Suprapubic skin (tissue), 4 donors: ENCODE measurements around the gene ZNF735. TPM values are rescaled to one million over a fixed set of nuclear protein-coding genes. Genes with fewer than 3 reads are reported as not detected.
"Not testable (repeated sequence)": the region's sequence is repeated elsewhere in the genome, so short reads cannot be mapped to it uniquely, and the experiment has no call there.

Experiments
- DNase-seq, 2 donors: peaks; one replicate each; pipeline ENCODE4 v3.0.0-alpha.2; 2019; ENCODE audit warnings: low spot score in 2 of 2
- H3K27ac ChIP-seq: fragments of 200-600 bp; sonication (generic); one replicate; pipeline ENCODE4 v1.5.1; 2019
- H3K27me3 ChIP-seq: fragments of 200-600 bp; sonication (generic); one replicate; pipeline ENCODE4 v1.5.1; 2019
- H3K36me3 ChIP-seq: fragments of 200-600 bp; sonication (generic); one replicate; pipeline ENCODE4 v1.5.1; 2019
- H3K4me1 ChIP-seq: fragments of 200-600 bp; sonication (generic); one replicate; pipeline ENCODE4 v1.5.1; 2019
- H3K4me3 ChIP-seq: fragments of 200-600 bp; sonication (generic); one replicate; pipeline ENCODE4 v1.5.1; 2019; ENCODE audit warnings: mild to moderate bottlenecking
- H3K9me3 ChIP-seq: fragments of 200-600 bp; sonication (generic); one replicate; pipeline ENCODE4 v1.5.1; 2019
- CTCF ChIP-seq, 2 donors: fragments of 200-600 bp in 1 of 2; fragments of 450-650 bp in 1 of 2; sonication (generic) in 1 of 2; IDR thresholded peaks; one replicate each; pipeline ENCODE4 v1.5.1; 2016 to 2019; ENCODE audit warnings: antibody characterized with exemption in 2 of 2, mild to moderate bottlenecking in 1 of 2, moderate library complexity in 1 of 2
- EP300 ChIP-seq: sonication (generic); formaldehyde crosslinking; IDR thresholded peaks from one replicate; pipeline ENCODE4 v1.6.1; 2017; ENCODE audit warnings: antibody characterized with exemption
- POLR2A ChIP-seq, 2 donors: fragments of 450-650 bp; IDR thresholded peaks; one replicate each; pipeline ENCODE4 v1.6.1; 2017; ENCODE audit warnings: antibody characterized with exemption in 2 of 2, mild to moderate bottlenecking in 2 of 2, moderate library complexity in 2 of 2
- POLR2AphosphoS5 ChIP-seq, 3 donors: sonication (generic); formaldehyde crosslinking; IDR thresholded peaks; one replicate each; pipeline ENCODE4 v1.6.1; 2017; ENCODE audit warnings: antibody characterized with exemption in 3 of 3
- whole genome bisulfite sequencing: methylation state at CpG from one replicate; pipeline ENCODE4 v1.1.5; 2018; 5-methylcytosine and 5-hydroxymethylcytosine counted together
- total RNA-seq, 4 donors: library from RNA; depleted of rRNA; stranded (reverse); fragments of >200 nt; gene quantifications; one replicate each; pipeline ENCODE4 v1.1.0, GENCODE V29; 2016

The ZNF735 gene
- total RNA-seq, 4 donors from 2014 or later = not detected

- H3K4me3 ChIP-seq = no peak overlapping the region
- no peak for DNase-seq
- WGBS = 82% methylated on average over 9 of the region's 24 CpGs
- TF ChIP-seq POLR2A (IDR thresholded peaks at IDR 0.05) (no peak), EP300 (no peak), CTCF (IDR thresholded peaks at IDR 0.05) (no peak), POLR2AphosphoS5 (IDR thresholded peaks at IDR 0.05) (no peak)
- no peaks in the 10 kb centered on the region for H3K4me1 ChIP-seq
- H3K36me3 ChIP-seq = no peaks in the 10 kb centered on the region
- no peak overlapping the region for H3K27ac ChIP-seq
- peaks cover 2% of the 10 kb centered on the region for H3K27me3 ChIP-seq
- H3K9me3 ChIP-seq = peaks cover 16% of the 10 kb centered on the region
Measured at GRCh38 chr7:64192148-64192704, 14.8 kb upstream of the ZNF735 start.

GRCh38 chr7:64192775-64193174 is 14.2 kb upstream of the ZNF735 start:
- no peak overlapping the region for H3K27ac ChIP-seq
- no CpG with 5 or more reads among the region's 8 CpGs for WGBS
- H3K9me3 ChIP-seq = peaks cover 16% of the 10 kb centered on the region
- H3K4me3 ChIP-seq = no peak overlapping the region
- no peak for TF ChIP-seq EP300
- no peak for TF ChIP-seq POLR2AphosphoS5 (IDR thresholded peaks at IDR 0.05)
- no peak for TF ChIP-seq POLR2A (IDR thresholded peaks at IDR 0.05)
- TF ChIP-seq CTCF (IDR thresholded peaks at IDR 0.05) = no peak
- no peaks in the 10 kb centered on the region for H3K4me1 ChIP-seq
- no peaks in the 10 kb centered on the region for H3K36me3 ChIP-seq
- H3K27me3 ChIP-seq = peaks cover 2% of the 10 kb centered on the region
- no peak for DNase-seq

- H3K27ac ChIP-seq, H3K27me3 ChIP-seq, DNase-seq, H3K36me3 ChIP-seq, H3K4me1 ChIP-seq, H3K4me3 ChIP-seq: not testable (repeated sequence)
- H3K9me3 ChIP-seq = peaks cover 40% of the 10 kb centered on the region
- WGBS = 78% methylated on average over 5 of the region's 5 CpGs
Measured at GRCh38 chr7:64219710-64220298, 12.8 kb downstream of the ZNF735 start.

- H3K9me3 ChIP-seq = peaks cover 47% of the 10 kb centered on the region
- DNase-seq = no peak
- H3K4me3 ChIP-seq = no peak overlapping the region
- WGBS = 45% methylated on average over 2 of the region's 2 CpGs
- no peak overlapping the region for H3K27ac ChIP-seq
- TF ChIP-seq CTCF (IDR thresholded peaks at IDR 0.05) (no peak), POLR2A (IDR thresholded peaks at IDR 0.05) (no peak), EP300 (no peak), POLR2AphosphoS5 (IDR thresholded peaks at IDR 0.05) (no peak)
- no peaks in the 10 kb centered on the region for H3K27me3 ChIP-seq
- H3K36me3 ChIP-seq = no peaks in the 10 kb centered on the region
- no peaks in the 10 kb centered on the region for H3K4me1 ChIP-seq
Measured at GRCh38 chr7:64223366-64223765, 16.4 kb downstream of the ZNF735 start.

GRCh38 chr7:64228174-64228573 is 21.2 kb downstream of the ZNF735 start, which contains the start of gene ZNF679:
ZNF679 (plus strand) TSS chr7:64228474; CDS start chr7:64249118, 20,644 bp downstream.
- not testable (repeated sequence) for H3K4me1 ChIP-seq

GRCh38 chr7:64266341-64266919 is 59.4 kb downstream of the ZNF735 start:
- TF ChIP-seq POLR2AphosphoS5 (IDR thresholded peaks at IDR 0.05) (no peak), POLR2A (IDR thresholded peaks at IDR 0.05) (no peak), CTCF (IDR thresholded peaks at IDR 0.05) (no peak), EP300 (no peak)
- no peaks in the 10 kb centered on the region for H3K4me1 ChIP-seq
- no peak for DNase-seq
- H3K36me3 ChIP-seq = no peaks in the 10 kb centered on the region
- no peak overlapping the region for H3K4me3 ChIP-seq
- H3K27me3 ChIP-seq = no peaks in the 10 kb centered on the region
- H3K9me3 ChIP-seq = peaks cover 35% of the 10 kb centered on the region
- 89% methylated on average over 1 of the region's 1 CpG for WGBS
- no peak overlapping the region for H3K27ac ChIP-seq

More at GRCh38 chr7:64228174-64228573, 21.2 kb downstream of the ZNF735 start, which contains the start of gene ZNF679:
- not testable (repeated sequence) for H3K36me3 ChIP-seq, DNase-seq, H3K4me3 ChIP-seq, H3K27ac ChIP-seq, H3K27me3 ChIP-seq
- peaks cover 19% of the 10 kb centered on the region for H3K9me3 ChIP-seq
- 100% methylated on average over 1 of the region's 1 CpG for WGBS
